ENCODE data around the gene LAMTOR1. TPM values are rescaled to one million over a fixed set of nuclear protein-coding genes. Genes with fewer than 3 reads are reported as not detected.

The LAMTOR1 gene
- total RNA-seq, 1 donor from 2014 or later = 87.2 TPM

DNA sequence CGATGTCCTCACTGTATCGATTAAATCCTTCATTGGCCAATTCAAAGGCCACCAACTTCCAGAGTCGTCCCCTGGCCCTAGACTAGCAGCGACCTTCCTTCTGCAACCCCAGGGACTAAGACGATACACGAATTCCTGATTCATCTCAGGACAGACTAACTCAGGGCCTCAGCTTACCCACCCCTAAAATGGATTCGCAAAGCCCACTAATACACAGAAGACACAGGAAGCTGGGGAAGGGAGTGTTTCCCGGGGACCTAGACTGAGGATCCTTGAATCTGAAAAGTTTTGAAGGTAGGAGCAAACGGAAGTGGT is 509 bp downstream of the LAMTOR1 start:
- H3K4me1 Mint-ChIP-seq = peaks cover 46% of the 10 kb centered on the region
- DNase-seq (no peak), ATAC-seq (ENCODE audit: low read depth) (peak; percentile 1)
- H3K27ac Mint-ChIP-seq = peak overlapping the region; percentile 93
- POLR2A ChIA-PET = interaction anchor here (0.6 to 4.9 kb wide), 5 partner anchors 10 to 175 kb away, joined by 3 to 31 read pairs (median 7); partner anchors contain the start of genes ANAPC15, RNF121 and XNDC1N
- no peak for TF ChIP-seq CTCF (IDR thresholded peaks at IDR 0.05)
- peak overlapping the region; percentile 96 for H3K4me3 Mint-ChIP-seq
- peaks cover 54% of the 10 kb centered on the region for H3K36me3 Mint-ChIP-seq (ENCODE audit: low read depth)
- CTCF ChIA-PET = interaction anchor here (2.3 to 5.0 kb wide), 2 partner anchors 12 to 77 kb away, joined by 15 to 22 read pairs; no protein-coding TSS in a partner anchor
- intact Hi-C loops (cut with micrococcal nuclease) = loop anchor here (2.0 kb wide), 2 partner anchors 62 to 120 kb away; no protein-coding TSS in a partner anchor
- H3K27me3 Mint-ChIP-seq = no peaks in the 10 kb centered on the region
- no peaks in the 10 kb centered on the region for H3K9me3 Mint-ChIP-seq

GRCh38 chr11:72102162-72102561 is 935 bp downstream of the LAMTOR1 start:
- no peaks in the 10 kb centered on the region for H3K27me3 Mint-ChIP-seq
- peaks cover 46% of the 10 kb centered on the region for H3K4me1 Mint-ChIP-seq
- DNase-seq (no peak), ATAC-seq (ENCODE audit: low read depth) (no peak)
- no peaks in the 10 kb centered on the region for H3K9me3 Mint-ChIP-seq
- intact Hi-C loops (cut with micrococcal nuclease) = loop anchor here (2.0 kb wide), 2 partner anchors 61 to 121 kb away; no protein-coding TSS in a partner anchor
- H3K36me3 Mint-ChIP-seq (ENCODE audit: low read depth) = peaks cover 54% of the 10 kb centered on the region
- TF ChIP-seq CTCF (IDR thresholded peaks at IDR 0.05) = no peak
- peak overlapping the region; percentile 96 for H3K4me3 Mint-ChIP-seq
- CTCF ChIA-PET = interaction anchor here (0.7 to 5.0 kb wide), 3 partner anchors 11 to 120 kb away, joined by 3 to 22 read pairs (median 15); no protein-coding TSS in a partner anchor
- POLR2A ChIA-PET = interaction anchor here (0.6 to 4.9 kb wide), 5 partner anchors 11 to 323 kb away, joined by 3 to 31 read pairs (median 7); partner anchors contain the start of genes ANAPC15, RNF121 and XNDC1N
- H3K27ac Mint-ChIP-seq = peak overlapping the region; percentile 93

DNA sequence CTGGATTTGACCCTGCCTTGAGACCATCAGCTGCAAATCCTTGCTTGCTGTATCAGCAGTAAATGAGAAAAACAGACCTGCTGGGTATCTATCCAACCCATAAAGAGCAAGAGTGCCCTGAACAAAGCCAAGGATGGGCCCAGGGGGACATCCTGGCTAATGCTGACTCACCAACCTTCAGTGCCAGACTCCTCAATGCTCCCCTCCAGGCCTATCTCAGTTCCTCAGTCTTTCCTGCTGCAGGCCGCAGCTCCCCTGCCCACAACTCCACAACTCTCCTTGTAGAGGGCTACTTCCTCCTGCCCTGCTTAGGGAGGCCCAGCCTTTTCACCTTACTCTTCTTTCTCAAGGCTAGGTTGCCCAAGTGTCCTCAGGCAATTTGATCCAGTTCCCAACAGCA is 2.6 kb downstream of the LAMTOR1 start:
- ChIA-PET POLR2A (interaction anchor here (0.9 to 4.9 kb wide), 4 partner anchors 8 to 60 kb away, joined by 4 to 31 read pairs (median 6); partner anchors contain the start of gene ANAPC15), CTCF (interaction anchor here (2.3 to 5.0 kb wide), 3 partner anchors 10 to 75 kb away, joined by 9 to 22 read pairs (median 15); no protein-coding TSS in a partner anchor)
- H3K4me1 Mint-ChIP-seq = peaks cover 46% of the 10 kb centered on the region
- no peak overlapping the region for H3K4me3 Mint-ChIP-seq
- no peaks in the 10 kb centered on the region for H3K27me3 Mint-ChIP-seq
- intact Hi-C loops (cut with micrococcal nuclease) = no loop called here
- TF ChIP-seq CTCF (IDR thresholded peaks at IDR 0.05) = no peak
- no peak for DNase-seq
- peak overlapping the region; percentile 1 for H3K27ac Mint-ChIP-seq
- H3K9me3 Mint-ChIP-seq = no peaks in the 10 kb centered on the region
- ATAC-seq (ENCODE audit: low read depth) = no peak
- peaks cover 63% of the 10 kb centered on the region for H3K36me3 Mint-ChIP-seq (ENCODE audit: low read depth)

GRCh38 chr11:72100009-72100408 is 3.1 kb downstream of the LAMTOR1 start:
- no peak overlapping the region for H3K4me3 Mint-ChIP-seq
- DNase-seq (no peak), ATAC-seq (ENCODE audit: low read depth) (no peak)
- no peak overlapping the region for H3K27ac Mint-ChIP-seq
- intact Hi-C loops (cut with micrococcal nuclease) = no loop called here
- peaks cover 68% of the 10 kb centered on the region for H3K36me3 Mint-ChIP-seq (ENCODE audit: low read depth)
- H3K9me3 Mint-ChIP-seq = no peaks in the 10 kb centered on the region
- ChIA-PET POLR2A (interaction anchor here (0.5 to 4.9 kb wide), 5 partner anchors 13 to 75 kb away, joined by 3 to 31 read pairs (median 5); partner anchors contain the start of gene ANAPC15), CTCF (interaction anchor here (1.1 to 5.0 kb wide), 3 partner anchors 9 to 75 kb away, joined by 3 to 22 read pairs (median 9); no protein-coding TSS in a partner anchor)
- H3K27me3 Mint-ChIP-seq = no peaks in the 10 kb centered on the region
- no peak for TF ChIP-seq CTCF (IDR thresholded peaks at IDR 0.05)
- H3K4me1 Mint-ChIP-seq = peaks cover 46% of the 10 kb centered on the region

- intact Hi-C loops (cut with micrococcal nuclease) = no loop called here
- Mint-ChIP-seq H3K27me3 (no peaks in the 10 kb centered on the region), H3K9me3 (no peaks in the 10 kb centered on the region), H3K4me1 (peaks cover 37% of the 10 kb centered on the region), H3K4me3 (no peak overlapping the region), H3K27ac (no peak overlapping the region), H3K36me3 (ENCODE audit: low read depth) (peaks cover 78% of the 10 kb centered on the region)
- CTCF ChIA-PET = interaction anchor here (1.1 to 5.0 kb wide), 2 partner anchors 8 to 73 kb away, joined by 3 to 22 read pairs; no protein-coding TSS in a partner anchor
- no peak for TF ChIP-seq CTCF (IDR thresholded peaks at IDR 0.05)
- ATAC-seq (ENCODE audit: low read depth) (no peak), DNase-seq (no peak)
- POLR2A ChIA-PET = interaction anchor here (1.3 kb wide), 1 partner anchor 73 kb away, joined by 3 read pairs; no protein-coding TSS in a partner anchor
Observed at GRCh38 chr11:72098741-72099140, 4.4 kb downstream of the LAMTOR1 start.
